Measurements from ENCODE around the gene NOC3L.

DNA sequence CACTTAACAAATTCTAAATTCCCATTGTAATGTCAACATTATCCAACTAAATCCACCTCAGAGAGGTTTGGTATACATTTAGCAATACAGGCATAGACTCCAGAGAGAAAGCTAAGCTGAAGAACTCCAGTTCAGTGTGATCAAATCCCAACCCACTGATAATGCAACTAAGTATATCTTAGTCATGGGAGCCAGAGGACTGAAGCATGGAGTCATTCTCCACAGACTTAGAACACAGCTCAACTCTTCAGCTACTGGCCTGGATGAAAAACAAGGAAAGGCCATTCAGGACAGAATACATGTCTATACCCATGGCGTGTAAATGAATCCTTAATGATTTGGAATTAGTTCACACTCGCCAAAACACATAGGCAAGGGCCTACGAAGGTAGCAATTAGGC is 27.9 kb downstream of the NOC3L start:
- TF ChIP-seq, protein P1, sequence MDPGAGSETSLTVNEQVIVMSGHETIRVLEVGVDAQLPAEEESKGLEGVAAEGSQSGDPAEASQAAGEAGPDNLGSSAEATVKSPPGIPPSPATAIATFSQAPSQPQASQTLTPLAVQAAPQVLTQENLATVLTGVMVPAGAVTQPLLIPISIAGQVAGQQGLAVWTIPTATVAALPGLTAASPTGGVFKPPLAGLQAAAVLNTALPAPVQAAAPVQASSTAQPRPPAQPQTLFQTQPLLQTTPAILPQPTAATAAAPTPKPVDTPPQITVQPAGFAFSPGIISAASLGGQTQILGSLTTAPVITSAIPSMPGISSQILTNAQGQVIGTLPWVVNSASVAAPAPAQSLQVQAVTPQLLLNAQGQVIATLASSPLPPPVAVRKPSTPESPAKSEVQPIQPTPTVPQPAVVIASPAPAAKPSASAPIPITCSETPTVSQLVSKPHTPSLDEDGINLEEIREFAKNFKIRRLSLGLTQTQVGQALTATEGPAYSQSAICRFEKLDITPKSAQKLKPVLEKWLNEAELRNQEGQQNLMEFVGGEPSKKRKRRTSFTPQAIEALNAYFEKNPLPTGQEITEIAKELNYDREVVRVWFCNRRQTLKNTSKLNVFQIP (CRISPR knock-in tag; IDR thresholded peaks at IDR 0.05; ENCODE audit: borderline replicate concordance, low read depth): no peak
- TF ChIP-seq, protein P2, sequence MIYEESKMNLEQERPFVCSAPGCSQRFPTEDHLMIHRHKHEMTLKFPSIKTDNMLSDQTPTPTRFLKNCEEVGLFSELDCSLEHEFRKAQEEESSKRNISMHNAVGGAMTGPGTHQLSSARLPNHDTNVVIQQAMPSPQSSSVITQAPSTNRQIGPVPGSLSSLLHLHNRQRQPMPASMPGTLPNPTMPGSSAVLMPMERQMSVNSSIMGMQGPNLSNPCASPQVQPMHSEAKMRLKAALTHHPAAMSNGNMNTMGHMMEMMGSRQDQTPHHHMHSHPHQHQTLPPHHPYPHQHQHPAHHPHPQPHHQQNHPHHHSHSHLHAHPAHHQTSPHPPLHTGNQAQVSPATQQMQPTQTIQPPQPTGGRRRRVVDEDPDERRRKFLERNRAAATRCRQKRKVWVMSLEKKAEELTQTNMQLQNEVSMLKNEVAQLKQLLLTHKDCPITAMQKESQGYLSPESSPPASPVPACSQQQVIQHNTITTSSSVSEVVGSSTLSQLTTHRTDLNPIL (CRISPR knock-in tag; IDR thresholded peaks at IDR 0.05; ENCODE audit: low read depth): no peak
- TF ChIP-seq, protein P3, sequence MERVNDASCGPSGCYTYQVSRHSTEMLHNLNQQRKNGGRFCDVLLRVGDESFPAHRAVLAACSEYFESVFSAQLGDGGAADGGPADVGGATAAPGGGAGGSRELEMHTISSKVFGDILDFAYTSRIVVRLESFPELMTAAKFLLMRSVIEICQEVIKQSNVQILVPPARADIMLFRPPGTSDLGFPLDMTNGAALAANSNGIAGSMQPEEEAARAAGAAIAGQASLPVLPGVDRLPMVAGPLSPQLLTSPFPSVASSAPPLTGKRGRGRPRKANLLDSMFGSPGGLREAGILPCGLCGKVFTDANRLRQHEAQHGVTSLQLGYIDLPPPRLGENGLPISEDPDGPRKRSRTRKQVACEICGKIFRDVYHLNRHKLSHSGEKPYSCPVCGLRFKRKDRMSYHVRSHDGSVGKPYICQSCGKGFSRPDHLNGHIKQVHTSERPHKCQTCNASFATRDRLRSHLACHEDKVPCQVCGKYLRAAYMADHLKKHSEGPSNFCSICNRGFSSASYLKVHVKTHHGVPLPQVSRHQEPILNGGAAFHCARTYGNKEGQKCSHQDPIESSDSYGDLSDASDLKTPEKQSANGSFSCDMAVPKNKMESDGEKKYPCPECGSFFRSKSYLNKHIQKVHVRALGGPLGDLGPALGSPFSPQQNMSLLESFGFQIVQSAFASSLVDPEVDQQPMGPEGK (CRISPR knock-in tag; IDR thresholded peaks at IDR 0.05; ENCODE audit: borderline replicate concordance): no peak
- TF ChIP-seq OSR1 (CRISPR knock-in tag; IDR thresholded peaks at IDR 0.05) (no peak), GLIS3 (CRISPR knock-in tag; IDR thresholded peaks at IDR 0.05) (no peak), TOX (CRISPR knock-in tag; IDR thresholded peaks at IDR 0.05; ENCODE audit: borderline replicate concordance) (no peak)
- TF ChIP-seq, protein P4, sequence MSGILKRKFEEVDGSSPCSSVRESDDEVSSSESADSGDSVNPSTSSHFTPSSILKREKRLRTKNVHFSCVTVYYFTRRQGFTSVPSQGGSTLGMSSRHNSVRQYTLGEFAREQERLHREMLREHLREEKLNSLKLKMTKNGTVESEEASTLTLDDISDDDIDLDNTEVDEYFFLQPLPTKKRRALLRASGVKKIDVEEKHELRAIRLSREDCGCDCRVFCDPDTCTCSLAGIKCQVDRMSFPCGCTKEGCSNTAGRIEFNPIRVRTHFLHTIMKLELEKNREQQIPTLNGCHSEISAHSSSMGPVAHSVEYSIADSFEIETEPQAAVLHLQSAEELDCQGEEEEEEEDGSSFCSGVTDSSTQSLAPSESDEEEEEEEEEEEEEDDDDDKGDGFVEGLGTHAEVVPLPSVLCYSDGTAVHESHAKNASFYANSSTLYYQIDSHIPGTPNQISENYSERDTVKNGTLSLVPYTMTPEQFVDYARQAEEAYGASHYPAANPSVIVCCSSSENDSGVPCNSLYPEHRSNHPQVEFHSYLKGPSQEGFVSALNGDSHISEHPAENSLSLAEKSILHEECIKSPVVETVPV (CRISPR knock-in tag; IDR thresholded peaks at IDR 0.05): no peak

All from SK-N-SH treated with all-trans-retinoic acid at 6 μM for 48 hours (cell line).